Uterus (tissue), 4 donors: ENCODE data around the gene SH3TC1. TPM values are rescaled to one million over a fixed set of nuclear protein-coding genes. Genes with fewer than 3 reads are reported as not detected.
A peak's percentile ranks its signal among the peaks of the same experiment; 100 is the strongest.

Experiments
- DNase-seq, 2 donors: peaks; one replicate each; pipeline ENCODE4 v3.0.0-alpha.2; 2019 to 2020
- H3K27ac ChIP-seq, 2 donors: fragments of 200-600 bp; sonication (generic); 1 replicate in 1 of 2; 2 replicates in 1 of 2; pipeline ENCODE4 v1.5.1; 2016 to 2018
- H3K27me3 ChIP-seq, 2 donors: fragments of 200-600 bp; sonication (generic); one replicate each; pipeline ENCODE4 v1.5.1; 2018 to 2019; ENCODE audit warnings: control low read depth in 1 of 2
- H3K36me3 ChIP-seq, 2 donors: fragments of 200-600 bp; sonication (generic); one replicate each; pipeline ENCODE4 v1.5.1; 2019; ENCODE audit warnings: control low read depth in 1 of 2
- H3K4me1 ChIP-seq, 2 donors: fragments of 200-600 bp; sonication (generic); one replicate each; pipeline ENCODE4 v1.5.1; 2018 to 2019; ENCODE audit warnings: control low read depth in 1 of 2
- H3K4me3 ChIP-seq, 2 donors: fragments of 200-600 bp; sonication (generic); 1 replicate in 1 of 2; 2 replicates in 1 of 2; pipeline ENCODE4 v1.5.1; 2018 to 2019; ENCODE audit warnings: mild to moderate bottlenecking in 1 of 2
- H3K9me3 ChIP-seq, 2 donors: fragments of 200-600 bp; sonication (generic); one replicate each; pipeline ENCODE4 v1.5.1; 2019; ENCODE audit warnings: control low read depth in 1 of 2
- CTCF ChIP-seq, 4 experiments: fragments of 200-600 bp in 2 of 4; fragments of 450-650 bp in 2 of 4; sonication (generic) in 2 of 4; IDR thresholded peaks; one replicate each; pipeline ENCODE4 v1.5.1; 2016 to 2019; ENCODE audit warnings: antibody characterized with exemption in 4 of 4, mild to moderate bottlenecking in 2 of 4, moderate library complexity in 1 of 4
- POLR2A ChIP-seq, 2 donors: fragments of 450-650 bp; IDR thresholded peaks; one replicate each; pipeline ENCODE4 v1.6.1; 2016; ENCODE audit warnings: antibody characterized with exemption in 2 of 2, mild to moderate bottlenecking in 1 of 2, moderate library complexity in 1 of 2
- intact Hi-C: fragments of 100-400 bp; cut with DNase I; formaldehyde crosslinking; loops from one replicate; pipeline ENCODE4 v1.15.1; 2023; ENCODE audit warnings: low total_unique reads
- total RNA-seq, 4 donors: library from RNA; depleted of rRNA in 3 of 4; stranded (reverse); fragments of >200 nt in 3 of 4; gene quantifications; one replicate each; pipeline versions ENCODE4 v1.1.0 to v1.2.4, GENCODE V29; 2014 to 2023
- donor health status: DM: yes; HTN: yes; CAD: no.

Gene SH3TC1
- total RNA-seq, 4 donors from 2014 or later = 5.1 to 16.4 (median 11.3) TPM

- DNase-seq = peak; percentile 92 to 95
- intact Hi-C loops = loop anchor here (10.0 kb wide), 1 partner anchor 130 kb away; no protein-coding TSS in a partner anchor
- peak; percentile 41 to 62 (median 52) for TF ChIP-seq CTCF (IDR thresholded peaks at IDR 0.05)
- TF ChIP-seq POLR2A (IDR thresholded peaks at IDR 0.05) = no peak
- Histone ChIP-seq H3K27me3 (no peaks in the 10 kb centered on the region), H3K27ac (peak overlapping the region; percentile 61 to 72), H3K9me3 (no peaks in the 10 kb centered on the region), H3K4me3 (no peak overlapping the region), H3K4me1 (peaks cover 4 to 6% of the 10 kb centered on the region in 2 donors), H3K36me3 (no peaks in the 10 kb centered on the region)
These were observed 75.9 kb downstream of the SH3TC1 start for GRCh38 chr4:8274765-8275547.

GRCh38 chr4:8275548-8275910 lies 76.4 kb downstream of the SH3TC1 start:
- H3K36me3 ChIP-seq = no peaks in the 10 kb centered on the region
- H3K27ac ChIP-seq = peak overlapping the region; percentile 61 to 72
- DNase-seq = no peak
- H3K4me3 ChIP-seq = no peak overlapping the region
- H3K27me3 ChIP-seq = no peaks in the 10 kb centered on the region
- no peaks in the 10 kb centered on the region for H3K9me3 ChIP-seq
- peaks cover 4 to 6% of the 10 kb centered on the region in 2 donors for H3K4me1 ChIP-seq
- TF ChIP-seq POLR2A (IDR thresholded peaks at IDR 0.05) (no peak), CTCF (IDR thresholded peaks at IDR 0.05) (no peak)
- intact Hi-C loops = loop anchor here (10.0 kb wide), 1 partner anchor 129 kb away; no protein-coding TSS in a partner anchor

GRCh38 chr4:8276358-8277240 lies 77.5 kb downstream of the SH3TC1 start:
- no peaks in the 10 kb centered on the region for H3K9me3 ChIP-seq
- peaks cover 4 to 6% of the 10 kb centered on the region in 2 donors for H3K4me1 ChIP-seq
- no peak overlapping the region for H3K4me3 ChIP-seq
- DNase-seq = peak in 1 of 2 donors; percentile 64
- H3K27me3 ChIP-seq = no peaks in the 10 kb centered on the region
- H3K27ac ChIP-seq = peak overlapping the region; percentile 10 to 53
- intact Hi-C loops = loop anchor here (10.0 kb wide), 1 partner anchor 128 kb away; no protein-coding TSS in a partner anchor
- no peaks in the 10 kb centered on the region for H3K36me3 ChIP-seq
- TF ChIP-seq CTCF (IDR thresholded peaks at IDR 0.05) (no peak), POLR2A (IDR thresholded peaks at IDR 0.05) (no peak)

- Histone ChIP-seq H3K9me3 (no peaks in the 10 kb centered on the region), H3K36me3 (no peaks in the 10 kb centered on the region), H3K27me3 (no peaks in the 10 kb centered on the region), H3K4me3 (no peak overlapping the region), H3K27ac (peak overlapping the region; percentile 59 to 65), H3K4me1 (peaks cover 4 to 6% of the 10 kb centered on the region in 2 donors)
- intact Hi-C loops = loop anchor here (10.0 kb wide), 1 partner anchor 127 kb away; no protein-coding TSS in a partner anchor
- TF ChIP-seq POLR2A (IDR thresholded peaks at IDR 0.05) (no peak), CTCF (IDR thresholded peaks at IDR 0.05) (no peak)
- no peak for DNase-seq
These were observed 78.4 kb downstream of the SH3TC1 start for GRCh38 chr4:8277356-8278008.
